Transverse colon (tissue), 4 donors: ENCODE results near the gene TIGAR. TPM values are rescaled to one million over a fixed set of nuclear protein-coding genes. Genes with fewer than 3 reads are reported as not detected.

Experiments used
- DNase-seq: peaks from one replicate; pipeline ENCODE4 v3.0.0-alpha.2; 2019
- H3K27ac ChIP-seq, 4 donors: fragments of 200-600 bp; sonication (generic); 2 replicates each; pipeline ENCODE4 v1.5.1; 2016 to 2018; ENCODE audit warnings: inconsistent platforms in 4 of 4
- H3K27me3 ChIP-seq: fragments of 200-600 bp; sonication (generic); 2 replicates; pipeline ENCODE4 v1.5.1; 2017; ENCODE audit warnings: inconsistent platforms
- H3K36me3 ChIP-seq, 4 donors: fragments of 200-600 bp; sonication (generic); 2 replicates each; pipeline ENCODE4 v1.5.1; 2017 to 2019; ENCODE audit warnings: inconsistent platforms in 4 of 4
- H3K4me1 ChIP-seq, 4 donors: fragments of 200-600 bp; sonication (generic); 2 replicates each; pipeline ENCODE4 v1.5.1; 2017 to 2020; ENCODE audit warnings: inconsistent platforms in 4 of 4
- H3K4me3 ChIP-seq, 4 donors: fragments of 200-600 bp; sonication (generic); 1 replicate in 1 of 4; 2 replicates in 3 of 4; pipeline versions ENCODE4 v1.5.1 to v1.6.1; 2017 to 2019; ENCODE audit warnings: inconsistent platforms in 4 of 4
- H3K9me3 ChIP-seq, 2 donors: fragments of 200-600 bp; sonication (generic); 2 replicates each; pipeline ENCODE4 v1.5.1; 2017 to 2019; ENCODE audit warnings: inconsistent platforms in 2 of 2
- EP300 ChIP-seq: sonication (generic); formaldehyde crosslinking; IDR thresholded peaks from one replicate; pipeline ENCODE4 v1.6.1; 2017; ENCODE audit warnings: antibody characterized with exemption, low read depth
- POLR2A ChIP-seq: fragments of 450-650 bp; IDR thresholded peaks from one replicate; pipeline ENCODE4 v1.6.1; 2016; ENCODE audit warnings: antibody characterized with exemption, mild to moderate bottlenecking, moderate library complexity
- POLR2AphosphoS5 ChIP-seq, 3 donors: sonication (generic); formaldehyde crosslinking; IDR thresholded peaks; one replicate each; pipeline ENCODE4 v1.6.1; 2016; ENCODE audit warnings: antibody characterized with exemption in 3 of 3
- WGBS, 2 donors: methylation state at CpG; one replicate each; pipeline ENCODE4 v1.1.5; 2018; ENCODE audit warnings: low coverage in 1 of 2; 5-methylcytosine and 5-hydroxymethylcytosine counted together
- in situ Hi-C, 4 donors: fragments of 200-750 bp; cut with MboI; loops; one replicate each; pipeline versions ENCODE4 v1.15.0 to v1.15.1; 2017; ENCODE audit warnings: low sequenced_read_pairs in 3 of 4, low pct_ligation_motif_present in 1 of 4, low pct_unique_long_range_greater_than_20kb in 1 of 4
- intact Hi-C: fragments of 100-400 bp; cut with DNase I; formaldehyde crosslinking; loops from one replicate; pipeline ENCODE4 v1.15.1; 2023; ENCODE audit warnings: low total_unique reads
- total RNA-seq, 4 donors: library from RNA; depleted of rRNA; stranded (reverse); fragments of >200 nt; gene quantifications; one replicate each; pipeline ENCODE4 v1.1.0, GENCODE V29; 2016
- TF ChIP-seq, protein P1 (sequence below), 5 experiments: fragments of 200-600 bp in 3 of 5; fragments of 450-650 bp in 2 of 5; sonication (generic) in 3 of 5; IDR thresholded peaks; 1 replicate in 2 of 5; 2 replicates in 3 of 5; pipeline ENCODE4 v1.5.1; 2016 to 2017; ENCODE audit warnings: antibody characterized with exemption in 5 of 5, inconsistent platforms in 3 of 5, mild to moderate bottlenecking in 2 of 5, moderate library complexity in 1 of 5

Gene TIGAR
- total RNA-seq, 4 donors from 2014 or later: 2.6 to 26.6 (median 4.4) TPM

DNA sequence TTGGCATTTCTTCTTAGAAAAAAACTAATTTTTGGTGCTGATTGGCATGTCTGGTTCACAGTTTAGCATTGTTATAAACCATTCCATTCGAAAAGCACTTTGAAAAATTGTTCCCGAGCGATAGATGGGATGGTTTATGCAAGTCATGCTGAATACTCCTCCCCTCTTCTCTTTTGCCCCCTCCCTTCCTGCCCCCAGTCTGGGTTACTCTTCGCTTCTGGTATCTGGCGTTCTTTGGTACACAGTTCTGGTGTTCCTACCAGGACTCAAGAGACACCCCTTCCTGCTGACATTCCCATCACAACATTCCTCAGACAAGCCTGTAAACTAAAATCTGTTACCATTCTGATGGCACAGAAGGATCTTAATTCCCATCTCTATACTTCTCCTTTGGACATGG lies 20.1 kb upstream of the TIGAR start:
- TF ChIP-seq, protein P1, sequence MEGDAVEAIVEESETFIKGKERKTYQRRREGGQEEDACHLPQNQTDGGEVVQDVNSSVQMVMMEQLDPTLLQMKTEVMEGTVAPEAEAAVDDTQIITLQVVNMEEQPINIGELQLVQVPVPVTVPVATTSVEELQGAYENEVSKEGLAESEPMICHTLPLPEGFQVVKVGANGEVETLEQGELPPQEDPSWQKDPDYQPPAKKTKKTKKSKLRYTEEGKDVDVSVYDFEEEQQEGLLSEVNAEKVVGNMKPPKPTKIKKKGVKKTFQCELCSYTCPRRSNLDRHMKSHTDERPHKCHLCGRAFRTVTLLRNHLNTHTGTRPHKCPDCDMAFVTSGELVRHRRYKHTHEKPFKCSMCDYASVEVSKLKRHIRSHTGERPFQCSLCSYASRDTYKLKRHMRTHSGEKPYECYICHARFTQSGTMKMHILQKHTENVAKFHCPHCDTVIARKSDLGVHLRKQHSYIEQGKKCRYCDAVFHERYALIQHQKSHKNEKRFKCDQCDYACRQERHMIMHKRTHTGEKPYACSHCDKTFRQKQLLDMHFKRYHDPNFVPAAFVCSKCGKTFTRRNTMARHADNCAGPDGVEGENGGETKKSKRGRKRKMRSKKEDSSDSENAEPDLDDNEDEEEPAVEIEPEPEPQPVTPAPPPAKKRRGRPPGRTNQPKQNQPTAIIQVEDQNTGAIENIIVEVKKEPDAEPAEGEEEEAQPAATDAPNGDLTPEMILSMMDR (IDR thresholded peaks at IDR 0.05): no peak
- no peak for TF ChIP-seq POLR2AphosphoS5 (IDR thresholded peaks at IDR 0.05)
- TF ChIP-seq EP300: no peak
- no peak for TF ChIP-seq POLR2A
- peaks cover 18 to 43% (median 39%) of the 10 kb centered on the region in 4 donors for H3K4me1 ChIP-seq
- no peaks in the 10 kb centered on the region for H3K9me3 ChIP-seq
- H3K36me3 ChIP-seq: peaks cover 0 to 13% (median 5%) of the 10 kb centered on the region in 4 donors
- intact Hi-C loops: no loop called here
- no peak overlapping the region for H3K4me3 ChIP-seq
- no peaks in the 10 kb centered on the region for H3K27me3 ChIP-seq
- peak overlapping the region in 3 of 4 donors; percentile 24 to 86 (median 33) for H3K27ac ChIP-seq
- WGBS, 2 donors: 79 to 80% methylated on average over 3 to 5 of the region's 5 CpGs
- in situ Hi-C loops: loop anchor here in 3 of 4 donors (10.0 to 25.0 kb wide), 2 partner anchors 224 to 236 kb away; partner anchors contain the start of gene RAD51AP1 (in 2 of the 3)
- DNase-seq: no peak

DNA sequence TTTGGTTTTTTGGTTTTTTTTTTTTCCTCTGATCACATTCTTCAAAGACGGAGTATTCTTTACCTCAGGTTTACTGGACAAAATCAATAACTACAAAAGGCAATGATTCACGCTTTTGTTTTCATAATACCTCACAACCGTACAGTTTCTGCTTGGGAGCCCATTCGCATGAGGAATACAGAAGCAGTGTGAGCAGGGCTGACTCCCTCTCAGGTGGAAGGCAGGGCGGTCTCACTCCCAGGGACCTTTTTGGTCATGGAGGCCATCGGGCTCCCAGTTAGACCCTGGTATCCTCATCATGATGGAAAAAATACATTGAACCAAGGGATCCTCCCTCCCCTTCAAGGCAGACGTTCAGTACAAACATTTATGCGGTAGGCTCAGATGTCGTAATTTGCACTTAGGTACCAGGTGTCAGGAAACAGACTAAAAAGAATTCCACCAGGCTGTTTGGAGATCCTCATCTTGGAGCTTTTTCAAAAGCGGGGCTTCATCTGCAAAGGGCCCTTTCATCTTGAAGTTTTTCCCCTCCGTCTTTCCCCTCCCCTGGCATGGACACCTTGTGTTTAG lies 19.0 kb upstream of the TIGAR start:
- peak overlapping the region; percentile 74 to 86 (median 77) for H3K27ac ChIP-seq
- 66 to 76% methylated on average over 6 to 11 of the region's 11 CpGs for WGBS, 2 donors
- H3K36me3 ChIP-seq: peaks cover 0 to 10% (median 5%) of the 10 kb centered on the region in 4 donors
- no peaks in the 10 kb centered on the region for H3K9me3 ChIP-seq
- intact Hi-C loops: no loop called here
- in situ Hi-C loops: loop anchor here in 3 of 4 donors (10.0 to 25.0 kb wide), 2 partner anchors 223 to 235 kb away; partner anchors contain the start of gene RAD51AP1 (in 2 of the 3)
- H3K4me3 ChIP-seq: no peak overlapping the region
- no peak for DNase-seq
- TF ChIP-seq, protein P1 (IDR thresholded peaks at IDR 0.05): no peak
- TF ChIP-seq POLR2A: no peak
- peaks cover 18 to 44% (median 39%) of the 10 kb centered on the region in 4 donors for H3K4me1 ChIP-seq
- H3K27me3 ChIP-seq: no peaks in the 10 kb centered on the region

DNA sequence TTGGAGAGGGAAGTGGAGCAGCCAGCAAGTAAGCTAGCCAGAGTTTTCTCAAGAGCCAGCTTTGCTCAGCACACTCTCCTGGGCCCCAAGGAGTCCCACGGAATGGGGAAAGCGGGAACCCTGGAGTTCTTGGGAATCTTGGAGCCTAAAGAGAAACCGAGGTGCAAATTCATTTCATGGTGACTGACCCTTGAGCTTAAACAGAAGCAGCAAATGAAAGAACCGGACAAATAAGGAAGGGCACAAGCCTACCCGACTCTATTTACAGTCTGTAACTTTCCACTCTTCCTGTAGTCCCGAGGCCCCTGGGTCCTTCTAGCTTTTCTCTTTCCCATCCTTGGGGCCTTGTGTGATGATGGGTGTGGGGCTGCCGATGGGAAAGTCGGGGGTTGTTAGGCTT lies 18.1 kb upstream of the TIGAR start:
- no peak for DNase-seq
- Histone ChIP-seq H3K4me1 (peaks cover 21 to 53% (median 46%) of the 10 kb centered on the region in 4 donors), H3K27me3 (no peaks in the 10 kb centered on the region), H3K9me3 (no peaks in the 10 kb centered on the region), H3K27ac (peak overlapping the region; percentile 74 to 86 (median 77)), H3K36me3 (peaks cover 0 to 10% (median 3%) of the 10 kb centered on the region in 4 donors), H3K4me3 (no peak overlapping the region)
- TF ChIP-seq, protein P1 (IDR thresholded peaks at IDR 0.05): no peak
- no peak for TF ChIP-seq EP300
- no peak for TF ChIP-seq POLR2AphosphoS5 (IDR thresholded peaks at IDR 0.05)
- TF ChIP-seq POLR2A: no peak
- intact Hi-C loops: no loop called here
- in situ Hi-C loops: loop anchor here in 3 of 4 donors (10.0 to 25.0 kb wide), 2 partner anchors 222 to 234 kb away; partner anchors contain the start of gene RAD51AP1 (in 2 of the 3)
- WGBS, 2 donors: 21 to 40% methylated on average over 4 to 8 of the region's 8 CpGs

DNA sequence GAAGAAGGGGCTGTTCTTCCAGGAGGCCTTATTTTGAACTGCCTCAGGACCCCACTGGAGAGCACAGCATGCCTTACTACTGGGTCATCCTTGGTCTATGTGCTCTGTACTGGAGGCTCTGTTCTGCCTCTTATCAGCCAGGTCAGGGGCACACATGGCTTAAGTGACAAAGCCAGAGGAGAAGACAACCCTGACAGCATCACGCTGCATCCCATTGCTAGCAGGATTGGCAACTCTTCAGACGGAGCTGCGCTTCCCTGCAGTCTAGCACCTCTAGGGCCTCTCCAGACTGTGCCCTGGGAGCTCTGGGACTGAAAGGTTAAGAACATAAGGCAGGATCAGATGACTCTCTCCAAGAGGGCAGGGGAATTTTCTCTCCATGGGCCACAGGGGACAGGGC lies 17.3 kb upstream of the TIGAR start:
- in situ Hi-C loops: loop anchor here in 3 of 4 donors (10.0 to 25.0 kb wide), 2 partner anchors 221 to 234 kb away; partner anchors contain the start of gene RAD51AP1 (in 2 of the 3)
- peaks cover 0 to 10% (median 3%) of the 10 kb centered on the region in 4 donors for H3K36me3 ChIP-seq

More for the DNA sequence above, 17.3 kb upstream of the TIGAR start:
- no peaks in the 10 kb centered on the region for H3K9me3 ChIP-seq
- H3K27ac ChIP-seq: peak overlapping the region; percentile 74 to 86 (median 77)
- intact Hi-C loops: no loop called here
- no peaks in the 10 kb centered on the region for H3K27me3 ChIP-seq
- no peak for DNase-seq
- 92% methylated on average over 3 of the region's 3 CpGs; no CpG with 5 or more reads in 1 of the 2 donors for WGBS, 2 donors
- TF ChIP-seq EP300 (no peak), POLR2AphosphoS5 (IDR thresholded peaks at IDR 0.05) (no peak), POLR2A (no peak)
- TF ChIP-seq, protein P1 (IDR thresholded peaks at IDR 0.05): no peak
- H3K4me3 ChIP-seq: no peak overlapping the region
- peaks cover 28 to 62% (median 54%) of the 10 kb centered on the region in 4 donors for H3K4me1 ChIP-seq
